H9 (cell line): ENCODE measurements around the gene DLAT. TPM values are rescaled to one million over a fixed set of nuclear protein-coding genes. Genes with fewer than 3 reads are reported as not detected.

Experiments
- DNase-seq: peaks from one replicate; pipeline ENCODE4 v3.0.0-alpha.2; 2017
- H2AFZ ChIP-seq: one replicate; pipeline ENCODE4 v1.6.1; 2013; ENCODE audit warnings: mild to moderate bottlenecking, low read length, control low read depth, moderate library complexity
- H2AK5ac ChIP-seq: 2 replicates; pipeline ENCODE4 v1.6.1; 2013; ENCODE audit warnings: low read length, control low read depth, mixed read lengths; ENCODE audit not compliant: insufficient read length
- H2BK120ac ChIP-seq: one replicate; pipeline ENCODE4 v1.6.1; 2013; ENCODE audit warnings: low read depth, mild to moderate bottlenecking, low read length, control low read depth, inconsistent platforms; ENCODE audit not compliant: poor library complexity, severe bottlenecking
- H2BK12ac ChIP-seq: 2 replicates; pipeline ENCODE4 v1.6.1; 2013; ENCODE audit warnings: low read length, control low read depth, mixed read lengths, low read depth; ENCODE audit not compliant: insufficient read length
- H2BK15ac ChIP-seq: 2 replicates; pipeline ENCODE4 v1.6.1; 2013; ENCODE audit warnings: low read depth, low read length, control low read depth
- H2BK20ac ChIP-seq: one replicate; pipeline ENCODE4 v1.6.1; 2013; ENCODE audit warnings: low read depth, mild to moderate bottlenecking, low read length, control low read depth, inconsistent platforms; ENCODE audit not compliant: poor library complexity, severe bottlenecking
- H2BK5ac ChIP-seq: 2 replicates; pipeline ENCODE4 v1.6.1; 2013; ENCODE audit warnings: low read length, control low read depth, mixed read lengths; ENCODE audit not compliant: insufficient read length
- H3K14ac ChIP-seq: 2 replicates; pipeline ENCODE4 v1.6.1; 2013; ENCODE audit warnings: low read length, control low read depth; ENCODE audit not compliant: insufficient read depth
- H3K18ac ChIP-seq: 2 replicates; pipeline ENCODE4 v1.6.1; 2013; ENCODE audit warnings: low read depth, mild to moderate bottlenecking, mixed read lengths, low read length, control low read depth; ENCODE audit not compliant: insufficient read length
- H3K23ac ChIP-seq: 2 replicates; pipeline ENCODE4 v1.6.1; 2013; ENCODE audit warnings: low read length, control low read depth, mixed read lengths, low read depth; ENCODE audit not compliant: insufficient read length
- H3K23me2 ChIP-seq: 2 replicates; pipeline ENCODE4 v1.6.1; 2013; ENCODE audit warnings: low read depth, mild to moderate bottlenecking, mixed read lengths, low read length, control low read depth; ENCODE audit not compliant: insufficient read length, poor library complexity, severe bottlenecking
- H3K27ac ChIP-seq: 2 replicates; pipeline ENCODE4 v1.5.1; 2013; ENCODE audit warnings: low read length, control low read depth, mixed read lengths, low read depth; ENCODE audit not compliant: insufficient read length
- H3K27me3 ChIP-seq: 2 replicates; pipeline ENCODE4 v1.6.1; 2013; ENCODE audit warnings: low read length, control low read depth, inconsistent platforms; ENCODE audit not compliant: insufficient read depth
- H3K4ac ChIP-seq: 2 replicates; pipeline ENCODE4 v1.6.1; 2013; ENCODE audit warnings: low read depth, mild to moderate bottlenecking, control low read depth, inconsistent platforms, low read length, moderate library complexity
- H3K4me1 ChIP-seq: 2 replicates; pipeline ENCODE4 v1.6.1; 2013; ENCODE audit warnings: low read length, control low read depth, inconsistent platforms; ENCODE audit not compliant: insufficient read depth
- H3K4me2 ChIP-seq: 2 replicates; pipeline ENCODE4 v1.6.1; 2013; ENCODE audit warnings: low read length, control low read depth, mixed read lengths; ENCODE audit not compliant: insufficient read length, insufficient read depth
- H3K56ac ChIP-seq: 2 replicates; pipeline ENCODE4 v1.6.1; 2013; ENCODE audit warnings: low read depth, mild to moderate bottlenecking, mixed read lengths, low read length, control low read depth; ENCODE audit not compliant: insufficient read length
- H3K79me1 ChIP-seq: 2 replicates; pipeline ENCODE4 v1.6.1; 2013; ENCODE audit warnings: low read depth, mild to moderate bottlenecking, moderate library complexity, low read length, control low read depth, inconsistent platforms; ENCODE audit not compliant: insufficient read depth, poor library complexity, severe bottlenecking
- H3K79me2 ChIP-seq: 2 replicates; pipeline ENCODE4 v1.6.1; 2013; ENCODE audit warnings: low read length, control low read depth, inconsistent platforms; ENCODE audit not compliant: insufficient read depth
- H3K9ac ChIP-seq: 2 replicates; pipeline ENCODE4 v1.6.1; 2013; ENCODE audit warnings: low read length, control low read depth, mixed read lengths; ENCODE audit not compliant: insufficient read length; ENCODE audit errors: extremely low read depth
- H3K9me3 ChIP-seq: one replicate; pipeline ENCODE4 v1.6.1; 2013; ENCODE audit warnings: low read depth, low read length, inconsistent platforms; ENCODE audit not compliant: control insufficient read depth
- H3T11ph ChIP-seq: one replicate; pipeline ENCODE4 v1.6.1; 2013; ENCODE audit warnings: mild to moderate bottlenecking, low read length, control low read depth, inconsistent platforms
- H4K20me1 ChIP-seq: one replicate; pipeline ENCODE4 v1.6.1; 2013; ENCODE audit not compliant: control insufficient read depth, insufficient read length, insufficient read depth
- H4K5ac ChIP-seq: 2 replicates; pipeline ENCODE4 v1.6.1; 2013; ENCODE audit warnings: low read depth, mild to moderate bottlenecking, mixed read lengths, low read length, control low read depth; ENCODE audit not compliant: insufficient read length
- H4K8ac ChIP-seq: replicated peaks from 2 replicates; pipeline ENCODE4 v1.6.1; 2013; ENCODE audit warnings: low read length, control low read depth, mixed read lengths, low read depth; ENCODE audit not compliant: insufficient read length
- H4K91ac ChIP-seq: 2 replicates; pipeline ENCODE4 v1.6.1; 2013; ENCODE audit warnings: low read depth, mild to moderate bottlenecking, moderate library complexity, mixed read lengths, low read length, control low read depth; ENCODE audit not compliant: insufficient read length
- H3K27ac Mint-ChIP-seq, 3 experiments: 2 replicates in 2 of 3; 3 replicates in 1 of 3; pipeline ENCODE4 v1.8.0; 2020 to 2021; ENCODE audit warnings: mixed read lengths in 3 of 3, mild to moderate bottlenecking in 1 of 3, moderate library complexity in 1 of 3
- H3K27me3 Mint-ChIP-seq: 2 replicates; pipeline ENCODE4 v1.8.0; 2021; ENCODE audit warnings: low read depth, mild to moderate bottlenecking, moderate library complexity, mixed read lengths
- H3K36me3 Mint-ChIP-seq, 3 experiments: 2 replicates in 2 of 3; 3 replicates in 1 of 3; pipeline ENCODE4 v1.8.0; 2020 to 2021; ENCODE audit warnings: low read depth in 3 of 3, mixed read lengths in 3 of 3; ENCODE audit not compliant: insufficient read depth in 1 of 3
- H3K4me1 Mint-ChIP-seq, 2 experiments: 2 replicates each; pipeline ENCODE4 v1.8.0; 2020; ENCODE audit warnings: mixed read lengths in 2 of 2
- H3K4me3 Mint-ChIP-seq, 2 experiments: 2 replicates in 1 of 2; 3 replicates in 1 of 2; pipeline ENCODE4 v1.8.0; 2020 to 2021; ENCODE audit warnings: mild to moderate bottlenecking in 2 of 2, mixed read lengths in 2 of 2, moderate library complexity in 1 of 2
- H3K9me3 Mint-ChIP-seq, 2 experiments: 2 replicates in 1 of 2; 3 replicates in 1 of 2; pipeline ENCODE4 v1.8.0; 2020; ENCODE audit warnings: mild to moderate bottlenecking in 2 of 2, mixed read lengths in 2 of 2, moderate library complexity in 1 of 2
- WGBS: extraction: QIAGEN DNeasy Blood & Tissue Kit; methylation state at CpG from one replicate; pipeline ENCODE4 v1.1.7; 2013; ENCODE audit warnings: missing lambda C conversion rate, low lambda C conversion rate, mixed read lengths; ENCODE audit not compliant: insufficient read length; ENCODE audit errors: extremely low coverage; 5-methylcytosine and 5-hydroxymethylcytosine counted together
- total RNA-seq: library from RNA; stranded (reverse); gene quantifications from 2 replicates; pipeline ENCODE4 v1.2.1, GENCODE V29; 2021
- TF ChIP-seq, protein P1 (sequence below): fragments of 200-600 bp; sonication (generic); conservative IDR thresholded peaks from 3 replicates; pipeline ENCODE4 v1.8.0; 2021; ENCODE audit warnings: antibody characterized with exemption, mild to moderate bottlenecking

DLAT gene
- total RNA-seq, 1 experiment from 2014 or later: 58.4 TPM

DNA sequence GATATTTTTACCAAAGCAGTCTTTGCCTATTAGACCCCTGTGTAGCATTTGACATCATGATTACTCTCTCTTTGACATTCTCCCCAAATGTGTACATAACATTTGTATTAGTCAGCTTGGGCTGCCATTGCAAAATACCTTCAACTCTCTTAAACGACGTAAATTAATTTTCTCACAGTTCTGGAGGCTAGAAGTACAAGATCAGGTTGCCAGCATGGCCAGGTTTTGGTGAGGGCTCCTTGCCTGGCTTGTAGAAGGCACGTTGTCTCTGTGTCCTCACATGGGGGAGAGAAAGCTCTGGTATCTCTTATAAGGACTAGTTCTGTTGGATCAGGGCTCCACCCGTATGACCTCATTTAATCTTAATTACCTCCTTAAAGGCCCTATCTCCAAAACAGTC is 12.3 kb upstream of the DLAT start:
- Mint-ChIP-seq H3K4me1 (no peaks in the 10 kb centered on the region), H3K9me3 (peaks cover 19 to 27% of the 10 kb centered on the region in 2 experiments), H3K27ac (no peak overlapping the region), H3K27me3 (peaks cover 22% of the 10 kb centered on the region), H3K4me3 (no peak overlapping the region), H3K36me3 (peaks cover 2 to 6% (median 4%) of the 10 kb centered on the region in 3 experiments; a peak in 3 of 7 replicates)
- H3K9me3 ChIP-seq: no peaks in the 10 kb centered on the region
- no peak overlapping the region for H3K4ac ChIP-seq
- no peak overlapping the region for H4K91ac ChIP-seq
- H2BK12ac ChIP-seq: no peak overlapping the region
- no peaks in the 10 kb centered on the region for H3K79me1 ChIP-seq
- no peak overlapping the region for H3T11ph ChIP-seq
- no peak overlapping the region for H3K23ac ChIP-seq
- no peak overlapping the region for H3K4me2 ChIP-seq
- H3K27ac ChIP-seq: no peak overlapping the region
- no peak overlapping the region for H2BK5ac ChIP-seq
- H3K56ac ChIP-seq: no peak overlapping the region
- no peak overlapping the region for H2BK20ac ChIP-seq
- H4K20me1 ChIP-seq: no peaks in the 10 kb centered on the region
- no peak overlapping the region for H2AFZ ChIP-seq
- no peaks in the 10 kb centered on the region for H3K23me2 ChIP-seq
- no peak overlapping the region for H4K5ac ChIP-seq
- WGBS: no CpG with 5 or more reads among the region's 4 CpGs
- no peak overlapping the region for H3K9ac ChIP-seq
- no peak overlapping the region for H2AK5ac ChIP-seq
- H3K14ac ChIP-seq: no peak overlapping the region
- no peaks in the 10 kb centered on the region for H3K4me1 ChIP-seq
- no peak overlapping the region for H2BK120ac ChIP-seq
- DNase-seq: no peak
- no peaks in the 10 kb centered on the region for H3K27me3 ChIP-seq
- TF ChIP-seq, protein P1, sequence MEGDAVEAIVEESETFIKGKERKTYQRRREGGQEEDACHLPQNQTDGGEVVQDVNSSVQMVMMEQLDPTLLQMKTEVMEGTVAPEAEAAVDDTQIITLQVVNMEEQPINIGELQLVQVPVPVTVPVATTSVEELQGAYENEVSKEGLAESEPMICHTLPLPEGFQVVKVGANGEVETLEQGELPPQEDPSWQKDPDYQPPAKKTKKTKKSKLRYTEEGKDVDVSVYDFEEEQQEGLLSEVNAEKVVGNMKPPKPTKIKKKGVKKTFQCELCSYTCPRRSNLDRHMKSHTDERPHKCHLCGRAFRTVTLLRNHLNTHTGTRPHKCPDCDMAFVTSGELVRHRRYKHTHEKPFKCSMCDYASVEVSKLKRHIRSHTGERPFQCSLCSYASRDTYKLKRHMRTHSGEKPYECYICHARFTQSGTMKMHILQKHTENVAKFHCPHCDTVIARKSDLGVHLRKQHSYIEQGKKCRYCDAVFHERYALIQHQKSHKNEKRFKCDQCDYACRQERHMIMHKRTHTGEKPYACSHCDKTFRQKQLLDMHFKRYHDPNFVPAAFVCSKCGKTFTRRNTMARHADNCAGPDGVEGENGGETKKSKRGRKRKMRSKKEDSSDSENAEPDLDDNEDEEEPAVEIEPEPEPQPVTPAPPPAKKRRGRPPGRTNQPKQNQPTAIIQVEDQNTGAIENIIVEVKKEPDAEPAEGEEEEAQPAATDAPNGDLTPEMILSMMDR: no peak
- H3K79me2 ChIP-seq: no peaks in the 10 kb centered on the region
- no peak overlapping the region for H3K18ac ChIP-seq
- H2BK15ac ChIP-seq: no peak overlapping the region
- H4K8ac ChIP-seq: no peak overlapping the region
